Measurements from ENCODE around the gene ZNF154.

DNA sequence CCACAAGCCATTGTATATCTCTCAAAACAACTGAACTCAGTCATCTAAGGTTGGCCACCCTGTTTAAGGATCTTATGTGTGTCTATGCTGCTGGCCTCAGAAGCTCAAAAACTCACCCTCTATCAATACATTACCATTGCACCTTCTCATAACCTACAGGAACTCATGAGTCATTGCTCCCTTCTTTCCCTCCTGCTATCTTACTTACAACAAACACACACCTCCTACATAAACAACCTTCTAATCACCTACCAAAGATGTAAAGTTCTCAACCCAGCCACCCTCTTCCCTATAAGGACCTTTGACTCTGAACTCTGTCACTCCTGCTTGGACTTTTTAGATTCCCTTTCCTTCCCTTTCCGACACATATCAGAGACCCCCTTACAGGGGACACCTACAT is 53.6 kb downstream of the ZNF154 start:
- TF ChIP-seq POLR2A (IDR thresholded peaks at IDR 0.05), result no peak
- TF ChIP-seq, protein P1, sequence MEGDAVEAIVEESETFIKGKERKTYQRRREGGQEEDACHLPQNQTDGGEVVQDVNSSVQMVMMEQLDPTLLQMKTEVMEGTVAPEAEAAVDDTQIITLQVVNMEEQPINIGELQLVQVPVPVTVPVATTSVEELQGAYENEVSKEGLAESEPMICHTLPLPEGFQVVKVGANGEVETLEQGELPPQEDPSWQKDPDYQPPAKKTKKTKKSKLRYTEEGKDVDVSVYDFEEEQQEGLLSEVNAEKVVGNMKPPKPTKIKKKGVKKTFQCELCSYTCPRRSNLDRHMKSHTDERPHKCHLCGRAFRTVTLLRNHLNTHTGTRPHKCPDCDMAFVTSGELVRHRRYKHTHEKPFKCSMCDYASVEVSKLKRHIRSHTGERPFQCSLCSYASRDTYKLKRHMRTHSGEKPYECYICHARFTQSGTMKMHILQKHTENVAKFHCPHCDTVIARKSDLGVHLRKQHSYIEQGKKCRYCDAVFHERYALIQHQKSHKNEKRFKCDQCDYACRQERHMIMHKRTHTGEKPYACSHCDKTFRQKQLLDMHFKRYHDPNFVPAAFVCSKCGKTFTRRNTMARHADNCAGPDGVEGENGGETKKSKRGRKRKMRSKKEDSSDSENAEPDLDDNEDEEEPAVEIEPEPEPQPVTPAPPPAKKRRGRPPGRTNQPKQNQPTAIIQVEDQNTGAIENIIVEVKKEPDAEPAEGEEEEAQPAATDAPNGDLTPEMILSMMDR (IDR thresholded peaks at IDR 0.05), result no peak

All from esophagus squamous epithelium (tissue), 4 donors.